H1 (cell line): ENCODE measurements around the gene GALNT13. TPM values are rescaled to one million over a fixed set of nuclear protein-coding genes. Genes with fewer than 3 reads are reported as not detected.

ENCODE experiments used
- CTCF ChIA-PET: fragments of 300-600 bp; sonication (Branson Sonifier 250); formaldehyde crosslinking; loops from one replicate; lab custom pipeline; 2021; ENCODE audit not compliant: partially characterized antibody; lab: Charles Lee
- POLR2A ChIA-PET: fragments of 300-600 bp; sonication (Branson Sonifier 250); formaldehyde crosslinking; loops from one replicate; lab custom pipeline; 2021; ENCODE audit warnings: inconsistent platforms; ENCODE audit not compliant: partially characterized antibody; lab: Charles Lee
- DNase-seq, 2 experiments: peaks; one replicate each; pipeline versions ENCODE4 v3.0.0 to v3.0.0-alpha.2; 2010 to 2022; ENCODE audit warnings: low spot score in 2 of 2, low read depth in 1 of 2, mixed read lengths in 1 of 2
- FAIRE-seq: peaks from 2 replicates; lab custom pipeline; 2011; peaks lifted over from hg19 to GRCh38; lab: Jason Lieb, UNC
- H2AFZ ChIP-seq: 2 replicates; pipeline ENCODE4 v1.8.1; 2012; ENCODE audit warnings: low read length, inconsistent platforms
- H2AK5ac ChIP-seq: 2 replicates; pipeline ENCODE4 v1.6.1; 2013; ENCODE audit warnings: low read depth, low read length
- H2BK120ac ChIP-seq: replicated peaks from 2 replicates; pipeline ENCODE3; 2013; ENCODE audit warnings: low read depth, low read length, inconsistent platforms
- H2BK12ac ChIP-seq: 2 replicates; pipeline ENCODE4 v1.6.1; 2013; ENCODE audit warnings: low read depth, low read length
- H2BK15ac ChIP-seq: 2 replicates; pipeline ENCODE4 v1.6.1; 2013; ENCODE audit warnings: low read length
- H2BK20ac ChIP-seq: 2 replicates; pipeline ENCODE4 v1.6.1; 2013; ENCODE audit warnings: low read length
- H2BK5ac ChIP-seq: 2 replicates; pipeline ENCODE4 v1.6.1; 2013; ENCODE audit warnings: low read depth, low read length
- H3K14ac ChIP-seq: 2 replicates; pipeline ENCODE4 v1.6.1; 2013; ENCODE audit warnings: inconsistent platforms; ENCODE audit not compliant: insufficient read length
- H3K18ac ChIP-seq: 2 replicates; pipeline ENCODE4 v1.6.1; 2013; ENCODE audit warnings: low read length; ENCODE audit errors: extremely low read depth
- H3K23ac ChIP-seq: 2 replicates; pipeline ENCODE4 v1.6.1; 2013; ENCODE audit warnings: inconsistent platforms; ENCODE audit not compliant: insufficient read length
- H3K23me2 ChIP-seq: 2 replicates; pipeline ENCODE4 v1.6.1; 2013; ENCODE audit warnings: low read depth, low read length
- H3K27ac ChIP-seq: 2 replicates; pipeline ENCODE4 v1.6.1; 2011; ENCODE audit warnings: low read depth, low read length, inconsistent platforms
- H3K27me3 ChIP-seq, 4 experiments: replicated peaks in 1 of 4; 1 replicate in 1 of 4; 2 replicates in 3 of 4; pipeline versions ENCODE4 v1.6.1 to v1.8.1; 2011 to 2013; ENCODE audit warnings: low read length in 3 of 4, mild to moderate bottlenecking in 3 of 4, inconsistent platforms in 2 of 4, mixed read lengths in 2 of 4, moderate library complexity in 1 of 4; ENCODE audit not compliant: control insufficient read depth in 3 of 4, insufficient read depth in 3 of 4; ENCODE audit errors: extremely low read depth in 1 of 4
- H3K36me3 ChIP-seq, 4 experiments: 2 replicates each; pipeline versions ENCODE4 v1.6.1 to v1.8.1; 2011 to 2013; ENCODE audit warnings: mild to moderate bottlenecking in 4 of 4, low read length in 3 of 4, moderate library complexity in 2 of 4, control low read depth in 1 of 4, inconsistent platforms in 1 of 4; ENCODE audit not compliant: insufficient read depth in 4 of 4, control insufficient read depth in 2 of 4
- H3K4ac ChIP-seq: replicated peaks from 2 replicates; pipeline ENCODE3; 2013; ENCODE audit warnings: low read length, low read depth, mixed read lengths, inconsistent platforms; ENCODE audit not compliant: insufficient read length
- H3K4me1 ChIP-seq, 4 experiments: replicated peaks in 1 of 4; 1 replicate in 1 of 4; 2 replicates in 3 of 4; pipeline versions ENCODE4 v1.6.1 to v1.8.1; 2011 to 2013; ENCODE audit warnings: low read length in 3 of 4, inconsistent platforms in 2 of 4, mixed read lengths in 1 of 4; ENCODE audit not compliant: insufficient read depth in 4 of 4, control insufficient read depth in 3 of 4
- H3K4me2 ChIP-seq, 2 experiments: 2 replicates each; pipeline versions ENCODE4 v1.6.1 to v1.8.1; 2011 to 2013; ENCODE audit warnings: low read depth in 2 of 2, low read length in 2 of 2, control low read depth in 1 of 2, inconsistent platforms in 1 of 2, mild to moderate bottlenecking in 1 of 2; ENCODE audit not compliant: insufficient read depth in 1 of 2
- H3K4me3 ChIP-seq, 4 experiments: fragments of 200-600, 300-600 bp in 1 of 4; sonication (generic), shearing (Covaris generic), sonication (Bioruptor Twin) in 1 of 4; 2 replicates each; pipeline versions ENCODE4 v1.5.1 to v1.8.1; 2011 to 2016; ENCODE audit warnings: low read length in 4 of 4, low read depth in 3 of 4, control low read depth in 2 of 4, inconsistent platforms in 2 of 4, mild to moderate bottlenecking in 2 of 4, mixed read lengths in 1 of 4, moderate library complexity in 1 of 4; ENCODE audit not compliant: insufficient read depth in 2 of 4; ENCODE audit errors: extremely low read depth in 1 of 4
- H3K56ac ChIP-seq: replicated peaks from 2 replicates; pipeline ENCODE3; 2013; ENCODE audit warnings: low read depth, mild to moderate bottlenecking, mixed read lengths, low read length, inconsistent platforms; ENCODE audit not compliant: insufficient read length
- H3K79me1 ChIP-seq: 2 replicates; pipeline ENCODE4 v1.6.1; 2013; ENCODE audit warnings: low read depth, low read length, control low read depth
- H3K79me2 ChIP-seq, 2 experiments: 2 replicates each; pipeline versions ENCODE4 v1.6.1 to v1.8.1; 2012 to 2013; ENCODE audit warnings: low read length in 2 of 2, mild to moderate bottlenecking in 2 of 2, inconsistent platforms in 1 of 2; ENCODE audit not compliant: insufficient read depth in 2 of 2, control insufficient read depth in 1 of 2
- H3K9ac ChIP-seq, 4 experiments: replicated peaks in 1 of 4; 1 replicate in 1 of 4; 2 replicates in 3 of 4; pipeline versions ENCODE4 v1.6.1 to v1.8.1; 2011 to 2013; ENCODE audit warnings: low read depth in 3 of 4, low read length in 3 of 4, control low read depth in 2 of 4, mild to moderate bottlenecking in 2 of 4, moderate library complexity in 2 of 4, inconsistent platforms in 1 of 4; ENCODE audit errors: extremely low read depth in 1 of 4
- H3K9me3 ChIP-seq, 2 experiments: 2 replicates each; pipeline versions ENCODE4 v1.6.1 to v1.8.1; 2012 to 2013; ENCODE audit warnings: mild to moderate bottlenecking in 2 of 2, moderate library complexity in 2 of 2, control low read depth in 1 of 2, inconsistent platforms in 1 of 2, low read depth in 1 of 2, low read length in 1 of 2, mixed read lengths in 1 of 2; ENCODE audit not compliant: insufficient read depth in 2 of 2
- H4K20me1 ChIP-seq, 2 experiments: replicated peaks in 1 of 2; 2 replicates each; pipeline versions ENCODE3 to v1.8.1; 2011 to 2013; ENCODE audit warnings: inconsistent platforms in 2 of 2, low read length in 2 of 2, mild to moderate bottlenecking in 1 of 2; ENCODE audit not compliant: insufficient read depth in 2 of 2, control insufficient read depth in 1 of 2
- H4K5ac ChIP-seq: 2 replicates; pipeline ENCODE4 v1.6.1; 2013; ENCODE audit warnings: low read length, low read depth, mixed read lengths, inconsistent platforms; ENCODE audit not compliant: insufficient read length
- H4K8ac ChIP-seq: 2 replicates; pipeline ENCODE4 v1.8.0; 2013; ENCODE audit warnings: mild to moderate bottlenecking, moderate library complexity, low read length, inconsistent platforms; ENCODE audit not compliant: insufficient read depth; ENCODE audit errors: extremely low read depth
- H4K91ac ChIP-seq: replicated peaks from 2 replicates; pipeline ENCODE3; 2013; ENCODE audit warnings: low read length, mixed read lengths, inconsistent platforms; ENCODE audit not compliant: insufficient read length
- GABPA ChIP-seq: IDR thresholded peaks from 2 replicates; pipeline ENCODE4 v1.6.1; 2011; ENCODE audit warnings: mild to moderate bottlenecking, low read length, moderate library complexity, borderline replicate concordance; ENCODE audit not compliant: insufficient read depth
- KDM4A ChIP-seq: IDR thresholded peaks from one replicate; pipeline ENCODE4 v1.7.1; 2012; ENCODE audit warnings: low read depth, mild to moderate bottlenecking, moderate library complexity, low read length, inconsistent platforms; ENCODE audit not compliant: severe bottlenecking
- polyA plus RNA-seq, 7 experiments: library from polyadenylated mRNA; depleted of rRNA in 3 of 7; stranded (reverse) in 5 of 7; unstranded in 2 of 7; fragments of >200 nt in 5 of 7; fragments of 200-250 nt in 2 of 7; gene quantifications; 1 replicate in 5 of 7; 2 replicates in 1 of 7; 4 replicates in 1 of 7; pipeline versions ENCODE4 v1.2.1 to v1.2.3, GENCODE V29; 2011 to 2013; ENCODE audit warnings: missing spikeins in 2 of 7, mixed read lengths in 2 of 7
- total RNA-seq: library from RNA; stranded (reverse); fragmentation: NEBNext Ultra II Directional; extraction: Animal tissue kit (Norgen Biotek cat#: 25700); gene quantifications from 2 replicates; pipeline ENCODE4 v1.2.1, GENCODE V29; 2021

Gene GALNT13
- total and polyA plus RNA-seq, 2 of the 8 experiments (the other 6 are each of a cell fraction or from before 2014, with no cell fraction given): 3.2 to 9.6 TPM

DNA sequence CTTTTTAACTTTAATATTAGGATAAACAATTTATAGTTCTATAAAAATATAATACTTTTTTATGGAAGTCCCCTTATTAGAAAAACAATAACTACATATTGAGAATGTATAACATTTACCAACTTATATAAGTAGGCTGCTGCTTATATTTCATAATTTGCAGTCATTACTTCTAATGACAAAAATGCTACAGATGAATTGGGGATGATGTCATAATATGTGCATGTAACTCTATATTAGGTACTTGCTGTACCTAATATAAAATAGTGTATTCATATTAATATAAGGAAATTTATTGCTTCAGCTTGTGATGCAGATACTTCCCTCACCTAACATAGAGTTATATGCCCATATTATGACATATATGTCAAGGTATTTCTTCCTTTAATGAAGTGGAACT lies 100.7 kb downstream of the GALNT13 start:
- H2AK5ac ChIP-seq: no peak overlapping the region
- no peak overlapping the region for H4K5ac ChIP-seq
- H3K9ac ChIP-seq: no peak overlapping the region
- H3K18ac ChIP-seq: no peak overlapping the region
- no peaks in the 10 kb centered on the region for H3K23me2 ChIP-seq
- CTCF ChIA-PET: interaction anchor here (1.0 kb wide), 1 partner anchor 99 kb away, joined by 3 read pairs; no protein-coding TSS in a partner anchor
- FAIRE-seq (no peak), DNase-seq (no peak)
- 0 out of 7 replicates have a peak, but pooled peaks cover 0 to 2% (median 0%) of the 10 kb centered on the region in 4 experiments for H3K4me1 ChIP-seq
- H2BK120ac ChIP-seq: no peak overlapping the region
- H3K36me3 ChIP-seq: no peaks in the 10 kb centered on the region
- POLR2A ChIA-PET: no interaction called here
- H3K27ac ChIP-seq: no peak overlapping the region
- H3K27me3 ChIP-seq: peaks cover 0 to 1% (median 0%) of the 10 kb centered on the region in 4 experiments; a peak in 1 of 7 replicates
- H2AFZ ChIP-seq: no peak overlapping the region
- no peak overlapping the region for H3K4ac ChIP-seq
- H2BK20ac ChIP-seq: no peak overlapping the region
- no peak overlapping the region for H3K56ac ChIP-seq
- H3K79me2 ChIP-seq: no peaks in the 10 kb centered on the region
- H3K14ac ChIP-seq: no peak overlapping the region
- H3K79me1 ChIP-seq: peaks cover 4% of the 10 kb centered on the region; the same call in 1 of the 2 replicates
- no peak overlapping the region for H3K4me3 ChIP-seq
- H4K20me1 ChIP-seq: no peaks in the 10 kb centered on the region
- no peaks in the 10 kb centered on the region for H3K9me3 ChIP-seq
- no peak overlapping the region for H3K4me2 ChIP-seq
- H2BK15ac ChIP-seq: no peak overlapping the region
- no peak overlapping the region for H2BK12ac ChIP-seq
- H4K8ac ChIP-seq: no peak overlapping the region
- no peak overlapping the region for H2BK5ac ChIP-seq
- no peak overlapping the region for H3K23ac ChIP-seq
- no peak overlapping the region for H4K91ac ChIP-seq
- TF ChIP-seq KDM4A (no peak), GABPA (no peak)
